HEK293T (cell line): ENCODE data around the gene RPL41.

Experiments used
- CTCF ChIA-PET: fragments of 350-600 bp; formaldehyde crosslinking; extraction: SDS; loops from one replicate; lab custom pipeline; 2021; ENCODE audit warnings: antibody characterized with exemption, inconsistent platforms; lab: Yijun Ruan, JAX
- POLR2A ChIA-PET: fragments of 350-600 bp; formaldehyde crosslinking; extraction: SDS; loops from one replicate; lab custom pipeline; 2020; ENCODE audit warnings: antibody characterized with exemption, inconsistent platforms; lab: Yijun Ruan, JAX
- DNase-seq: peaks from one replicate; pipeline ENCODE4 v3.0.0; 2012; ENCODE audit warnings: mixed read lengths; ENCODE audit errors: extremely low spot score
- ARNT ChIP-seq: fragments of 450-650 bp; IDR thresholded peaks from 2 replicates; pipeline ENCODE4 v1.6.1; 2017; ENCODE audit warnings: mild to moderate bottlenecking
- BHLHE40 ChIP-seq: fragments of 450-650 bp; IDR thresholded peaks from 2 replicates; pipeline ENCODE4 v1.6.1; 2016; ENCODE audit warnings: mild to moderate bottlenecking, moderate library complexity, borderline replicate concordance
- CTBP1 ChIP-seq: fragments of 450-650 bp; IDR thresholded peaks from 2 replicates; pipeline ENCODE4 v1.6.1; 2016; ENCODE audit warnings: borderline replicate concordance
- ELF4 ChIP-seq: fragments of 450-650 bp; IDR thresholded peaks from 2 replicates; pipeline ENCODE4 v1.6.1; 2017; ENCODE audit warnings: antibody characterized with exemption
- FOXA1 ChIP-seq: fragments of 450-650 bp; IDR thresholded peaks from 2 replicates; pipeline ENCODE4 v1.6.1; 2016; ENCODE audit warnings: mild to moderate bottlenecking
- FOXK2 ChIP-seq: fragments of 450-650 bp; IDR thresholded peaks from 2 replicates; pipeline ENCODE4 v1.6.1; 2016; ENCODE audit warnings: mild to moderate bottlenecking
- FOXM1 ChIP-seq: fragments of 450-650 bp; IDR thresholded peaks from 2 replicates; pipeline ENCODE4 v1.6.1; 2017; ENCODE audit warnings: mild to moderate bottlenecking, borderline replicate concordance
- HDGF ChIP-seq: fragments of 450-650 bp; IDR thresholded peaks from 2 replicates; pipeline ENCODE4 v1.6.1; 2017; ENCODE audit warnings: antibody characterized with exemption, borderline replicate concordance
- L3MBTL2 ChIP-seq: fragments of 450-650 bp; conservative IDR thresholded peaks from 2 replicates; pipeline ENCODE4 v1.6.1; 2016; ENCODE audit warnings: mild to moderate bottlenecking
- LEF1 ChIP-seq: fragments of 450-650 bp; IDR thresholded peaks from 2 replicates; pipeline ENCODE4 v1.6.1; 2017; ENCODE audit warnings: mild to moderate bottlenecking, borderline replicate concordance
- NFRKB ChIP-seq: fragments of 450-650 bp; IDR thresholded peaks from 2 replicates; pipeline ENCODE4 v1.6.1; 2016; ENCODE audit warnings: mild to moderate bottlenecking, moderate library complexity
- PKNOX1 ChIP-seq: fragments of 450-650 bp; IDR thresholded peaks from 2 replicates; pipeline ENCODE4 v1.6.1; 2016
- SP1 ChIP-seq: fragments of 450-650 bp; IDR thresholded peaks from 2 replicates; pipeline ENCODE4 v1.6.1; 2017
- SUZ12 ChIP-seq: fragments of 450-650 bp; IDR thresholded peaks from 2 replicates; pipeline ENCODE4 v1.6.1; 2016; ENCODE audit warnings: mild to moderate bottlenecking
- TARDBP ChIP-seq: fragments of 450-650 bp; IDR thresholded peaks from 2 replicates; pipeline ENCODE4 v1.6.1; 2016
- ZNF384 ChIP-seq: fragments of 450-650 bp; IDR thresholded peaks from 2 replicates; pipeline ENCODE4 v1.6.1; 2016

The RPL41 gene

GRCh38 chr12:56079723-56080555 lies 36.5 kb upstream of the RPL41 start, which contains the start of gene ERBB3:
TSS of gene ERBB3 (plus strand) at chr12:56080165. CDS start at chr12:56080301, 136 bp downstream.
- CTCF ChIA-PET: interaction anchor here (0.6 to 1.4 kb wide), 9 partner anchors 9 to 109 kb away, joined by 3 to 11 read pairs (median 3); partner anchors contain the start of genes ESYT1 and SMARCC2
- POLR2A ChIA-PET: interaction anchor here (0.7 to 7.3 kb wide), 13 partner anchors 8 to 262 kb away, joined by 3 to 65 read pairs (median 6); partner anchors contain the start of genes ORMDL2, PA2G4, RNF41 and RPL41
- peak; percentile 73 for DNase-seq
- TF ChIP-seq CTBP1: peak; percentile 29; the same call in 1 of the 2 replicates
- TF ChIP-seq ZNF384: no peak
- TF ChIP-seq ARNT: no peak
- no peak for TF ChIP-seq FOXK2
- no peak for TF ChIP-seq SUZ12
- no peak for TF ChIP-seq TARDBP
- no peak for TF ChIP-seq FOXM1
- no peak for TF ChIP-seq LEF1
- peak; percentile 62 for TF ChIP-seq L3MBTL2

- TF ChIP-seq FOXM1 (no peak), SP1 (no peak), LEF1 (no peak), TARDBP (no peak), FOXK2 (no peak), NFRKB (no peak), HDGF (no peak), SUZ12 (no peak), L3MBTL2 (no peak), ZNF384 (no peak), BHLHE40 (no peak)
- CTCF ChIA-PET: interaction anchor here (1.3 kb wide), 1 partner anchor 109 kb away, joined by 3 read pairs; the partner anchor contains the start of gene SMARCC2
- POLR2A ChIA-PET: interaction anchor here (1.0 to 7.3 kb wide), 5 partner anchors 10 to 263 kb away, joined by 3 to 65 read pairs (median 6); partner anchors contain the start of genes ORMDL2, PA2G4, RPL41 and SARNP
- peak; percentile 6 for DNase-seq
Observed at GRCh38 chr12:56080556-56081138, 35.8 kb upstream of the RPL41 start.

GRCh38 chr12:56081393-56082347 lies 34.8 kb upstream of the RPL41 start:
- TF ChIP-seq FOXA1: no peak
- no peak for TF ChIP-seq LEF1
- TF ChIP-seq L3MBTL2: no peak
- TF ChIP-seq HDGF: no peak
- TF ChIP-seq TARDBP: no peak
- TF ChIP-seq FOXK2: no peak
- TF ChIP-seq SP1: no peak
- no peak for TF ChIP-seq SUZ12
- no peak for DNase-seq
- CTCF ChIA-PET: interaction anchor here (1.1 to 1.3 kb wide), 2 partner anchors 10 to 108 kb away, joined by 3 read pairs; partner anchors contain the start of gene SMARCC2
- POLR2A ChIA-PET: interaction anchor here (1.1 to 7.3 kb wide), 3 partner anchors 21 to 36 kb away, joined by 3 to 65 read pairs (median 19); partner anchors contain the start of genes PA2G4, RPL41 and ZC3H10

GRCh38 chr12:56082382-56082781 lies 34.1 kb upstream of the RPL41 start:
- no peak for TF ChIP-seq LEF1
- no peak for TF ChIP-seq FOXK2
- no peak for TF ChIP-seq BHLHE40
- no peak for TF ChIP-seq CTBP1
- TF ChIP-seq SUZ12: no peak
- TF ChIP-seq ARNT: no peak
- TF ChIP-seq FOXA1: no peak
- no peak for TF ChIP-seq TARDBP
- TF ChIP-seq SP1: no peak
- DNase-seq: peak; percentile 3
- ChIA-PET CTCF (interaction anchor here (1.1 kb wide), 1 partner anchor 9 kb away, joined by 3 read pairs; no protein-coding TSS in a partner anchor), POLR2A (interaction anchor here (0.6 to 7.3 kb wide), 3 partner anchors 20 to 76 kb away, joined by 3 to 65 read pairs (median 9); partner anchors contain the start of genes MYL6, PA2G4 and ZC3H10)

- POLR2A ChIA-PET: interaction anchor here (2.2 to 7.3 kb wide), 2 partner anchors 20 to 35 kb away, joined by 9 to 65 read pairs; partner anchors contain the start of genes PA2G4 and ZC3H10
- DNase-seq: no peak
- CTCF ChIA-PET: interaction anchor here (1.1 kb wide), 1 partner anchor 9 kb away, joined by 3 read pairs; no protein-coding TSS in a partner anchor
- no peak for TF ChIP-seq TARDBP
- no peak for TF ChIP-seq FOXK2
- TF ChIP-seq PKNOX1: no peak
- TF ChIP-seq SP1: no peak
- TF ChIP-seq HDGF: no peak
- TF ChIP-seq L3MBTL2: no peak
- no peak for TF ChIP-seq ELF4
- no peak for TF ChIP-seq SUZ12
- TF ChIP-seq BHLHE40: no peak
- no peak for TF ChIP-seq FOXM1
- TF ChIP-seq LEF1: no peak
- TF ChIP-seq NFRKB: no peak
- TF ChIP-seq FOXA1: no peak
- no peak for TF ChIP-seq CTBP1
Observed at GRCh38 chr12:56082967-56083366, 33.5 kb upstream of the RPL41 start.
